SK-N-MC (cell line): ENCODE measurements around the gene MFAP5.

Experiments used
- EZH2 ChIP-seq: fragments of 200-600 bp; sonication (generic); IDR thresholded peaks from one replicate; pipeline ENCODE4 v1.6.1; 2017; ENCODE audit warnings: antibody characterized with exemption
- FOXP2 ChIP-seq: optimal IDR thresholded peaks from 2 replicates; pipeline ENCODE3; 2011; ENCODE audit warnings: mild to moderate bottlenecking, moderate library complexity; ENCODE audit not compliant: insufficient read depth; ENCODE audit errors: extremely low read length, control extremely low read depth
- POLR2AphosphoS5 ChIP-seq: IDR thresholded peaks from 2 replicates; pipeline ENCODE4 v1.6.1; 2012; ENCODE audit warnings: mild to moderate bottlenecking, low read depth, low read length, borderline replicate concordance

- TF ChIP-seq POLR2AphosphoS5 (no peak), EZH2 (no peak), FOXP2 (no peak)
Observed at GRCh38 chr12:8662593-8662992, at the start of gene MFAP5.
